SU-DHL-6 (cell line): Measurements from ENCODE around the gene ZNF148.

Source experiments
- H2AFZ ChIP-seq: fragments of 200-600 bp; sonication (generic); 2 replicates; pipeline ENCODE4 v1.6.1; 2014; ENCODE audit warnings: low read depth, mild to moderate bottlenecking, moderate library complexity, mixed read lengths, antibody characterized with exemption, low read length; ENCODE audit not compliant: severe bottlenecking
- H3F3A ChIP-seq: fragments of 200-600 bp; shearing (Covaris generic); 2 replicates; pipeline ENCODE4 v1.6.0; 2016; ENCODE audit warnings: antibody characterized with exemption, mild to moderate bottlenecking; ENCODE audit not compliant: insufficient read depth
- H3K27ac ChIP-seq: fragments of 200-600 bp; sonication (generic); 2 replicates; pipeline ENCODE4 v1.5.1; 2016; ENCODE audit warnings: low read depth, mild to moderate bottlenecking, low read length, moderate library complexity, mixed read lengths
- H3K27me3 ChIP-seq: fragments of 200-600 bp; sonication (generic), shearing (Covaris generic); 2 replicates; pipeline ENCODE4 v1.6.0; 2014; ENCODE audit warnings: mild to moderate bottlenecking, low read length
- H3K36me3 ChIP-seq: fragments of 200-600 bp; sonication (generic); 2 replicates; pipeline ENCODE4 v1.6.1; 2014; ENCODE audit warnings: mild to moderate bottlenecking, low read length, mixed read lengths
- H3K4me2 ChIP-seq: fragments of 300-600, 200-600 bp; shearing (Covaris generic), sonication (generic); 2 replicates; pipeline ENCODE4 v1.6.0; 2014; ENCODE audit warnings: low read length, low read depth, mild to moderate bottlenecking; ENCODE audit not compliant: poor library complexity, severe bottlenecking
- H3K4me3 ChIP-seq: fragments of 200-600 bp; sonication (generic); 2 replicates; pipeline ENCODE4 v1.5.1; 2014; ENCODE audit warnings: antibody characterized with exemption, low read length, mild to moderate bottlenecking, mixed read lengths; ENCODE audit not compliant: insufficient read depth, poor library complexity, severe bottlenecking
- H3K79me2 ChIP-seq: fragments of 200-600 bp; sonication (generic); 2 replicates; pipeline ENCODE4 v1.6.1; 2014; ENCODE audit warnings: mild to moderate bottlenecking, low read length, moderate library complexity; ENCODE audit not compliant: insufficient read depth
- H3K9ac ChIP-seq: fragments of 200-600 bp; sonication (generic); 2 replicates; pipeline ENCODE4 v1.7.0; 2014; ENCODE audit warnings: mild to moderate bottlenecking, low read length
- H3K9me2 ChIP-seq: fragments of 200-600 bp; sonication (generic); replicated peaks from 2 replicates; pipeline ENCODE4 v1.6.1; 2014; ENCODE audit warnings: low read length; ENCODE audit not compliant: insufficient read depth
- H3K9me3 ChIP-seq: fragments of 200-600 bp; sonication (generic); 2 replicates; pipeline ENCODE4 v1.6.1; 2014; ENCODE audit warnings: low read length, mixed read lengths; ENCODE audit not compliant: insufficient read depth
- H4K20me1 ChIP-seq: fragments of 200-600 bp; sonication (generic); 2 replicates; pipeline ENCODE4 v1.6.1; 2014; ENCODE audit warnings: low read depth, mild to moderate bottlenecking, antibody characterized with exemption, low read length, moderate library complexity, mixed read lengths
- CTCF ChIP-seq: fragments of 200-600 bp; sonication (generic); IDR thresholded peaks from one replicate; pipeline ENCODE4 v1.5.1; 2017; ENCODE audit warnings: antibody characterized with exemption, mild to moderate bottlenecking, low read length, moderate library complexity; ENCODE audit not compliant: insufficient read depth, poor library complexity, severe bottlenecking
- EZH2phosphoT487 ChIP-seq: fragments of 200-600 bp; sonication (generic), shearing (Covaris generic); conservative IDR thresholded peaks from 2 replicates; pipeline ENCODE4 v1.6.1; 2018; ENCODE audit warnings: mild to moderate bottlenecking, antibody characterized with exemption, low read length, moderate library complexity, mixed read lengths

The ZNF148 gene

GRCh38 chr3:125188955-125189354, 186.2 kb downstream of the ZNF148 start:
- no peaks in the 10 kb centered on the region for H3K79me2 ChIP-seq
- no peak overlapping the region for H2AFZ ChIP-seq
- no peak overlapping the region for H3K4me2 ChIP-seq
- H4K20me1 ChIP-seq = no peaks in the 10 kb centered on the region
- H3K4me3 ChIP-seq = no peak overlapping the region
- no peak for TF ChIP-seq EZH2phosphoT487
- no peak for TF ChIP-seq CTCF
- H3F3A ChIP-seq = no peaks in the 10 kb centered on the region
- H3K36me3 ChIP-seq = no peaks in the 10 kb centered on the region
- H3K9me3 ChIP-seq = no peaks in the 10 kb centered on the region
- H3K9ac ChIP-seq = no peak overlapping the region
- no peaks in the 10 kb centered on the region for H3K9me2 ChIP-seq
- H3K27me3 ChIP-seq = no peaks in the 10 kb centered on the region
- H3K27ac ChIP-seq = no peak overlapping the region

GRCh38 chr3:125187599-125187910, 187.6 kb downstream of the ZNF148 start:
- H3K27ac ChIP-seq = no peak overlapping the region
- H2AFZ ChIP-seq = no peak overlapping the region
- no peaks in the 10 kb centered on the region for H3K9me3 ChIP-seq
- TF ChIP-seq EZH2phosphoT487 = no peak
- no peak for TF ChIP-seq CTCF
- H3K4me2 ChIP-seq = no peak overlapping the region
- H4K20me1 ChIP-seq = no peaks in the 10 kb centered on the region
- no peaks in the 10 kb centered on the region for H3F3A ChIP-seq
- no peaks in the 10 kb centered on the region for H3K9me2 ChIP-seq
- H3K36me3 ChIP-seq = no peaks in the 10 kb centered on the region
- no peak overlapping the region for H3K9ac ChIP-seq
- H3K4me3 ChIP-seq = no peak overlapping the region
- H3K27me3 ChIP-seq = no peaks in the 10 kb centered on the region
- no peaks in the 10 kb centered on the region for H3K79me2 ChIP-seq

GRCh38 chr3:125186800-125187598, 188.1 kb downstream of the ZNF148 start:
- Histone ChIP-seq H3K79me2 (no peaks in the 10 kb centered on the region), H2AFZ (no peak overlapping the region), H3K36me3 (no peaks in the 10 kb centered on the region), H3K4me2 (no peak overlapping the region), H4K20me1 (no peaks in the 10 kb centered on the region), H3K27me3 (no peaks in the 10 kb centered on the region), H3F3A (no peaks in the 10 kb centered on the region), H3K9me2 (no peaks in the 10 kb centered on the region), H3K4me3 (no peak overlapping the region), H3K9me3 (no peaks in the 10 kb centered on the region), H3K9ac (no peak overlapping the region), H3K27ac (no peak overlapping the region)
- TF ChIP-seq CTCF = no peak
- TF ChIP-seq EZH2phosphoT487 = no peak
